HCT116 (cell line): ENCODE measurements around the gene GOLIM4. TPM values are rescaled to one million over a fixed set of nuclear protein-coding genes. Genes with fewer than 3 reads are reported as not detected.

Experiments used
- ATAC-seq: fragments of 200-7000 bp; cut with Tn5 transposase; 2 replicates; pipeline ENCODE4 v1.9.1; 2020; ENCODE audit warnings: mild to moderate bottlenecking, moderate library complexity
- BruUV-seq: library from RNA; stranded (reverse); fragments of 400-500 nt; replicated peaks from 2 replicates; lab custom pipeline; 2021; lab: Mats Ljungman, UMichigan
- CTCF ChIA-PET: fragments of 300-600 bp; sonication (Branson Sonifier 250); formaldehyde crosslinking; loops from one replicate; lab custom pipeline; 2021; ENCODE audit warnings: antibody characterized with exemption; lab: Charles Lee
- POLR2A ChIA-PET: fragments of 300-600, 350-600 bp; sonication (Branson Sonifier 250); formaldehyde crosslinking; loops from one replicate; lab custom pipeline; 2021; ENCODE audit warnings: antibody characterized with exemption; lab: Charles Lee
- RAD21 ChIA-PET, 2 experiments: fragments of 300-600 bp; sonication (Branson Sonifier 250); formaldehyde crosslinking; loops; one replicate each; lab custom pipeline; 2023; ENCODE audit warnings: low total read pairs in 2 of 2; ENCODE audit not compliant: uncharacterized antibody in 2 of 2, unreplicated experiment in 2 of 2, low non-redundant PET in 1 of 2; lab: Charles Lee
- DNase-seq: peaks from one replicate; pipeline ENCODE4 v3.0.0-alpha.2; 2010; ENCODE audit warnings: low read depth, low spot score
- H2AFZ ChIP-seq: fragments of 200-600 bp; shearing (Covaris generic), sonication (generic); 2 replicates; pipeline ENCODE4 v1.6.1; 2017; ENCODE audit warnings: low read depth, mixed run types, mixed read lengths, antibody characterized with exemption, low read length; ENCODE audit not compliant: poor library complexity, severe bottlenecking
- H3K27ac ChIP-seq: 2 replicates; pipeline ENCODE4 v1.5.1; 2012; ENCODE audit warnings: low read depth, low read length
- H3K27me3 ChIP-seq: fragments of 200-600 bp; sonication (generic); 2 replicates; pipeline ENCODE4 v1.6.1; 2016; ENCODE audit warnings: mixed run types, low read length, mixed read lengths; ENCODE audit not compliant: insufficient read depth
- H3K36me3 ChIP-seq, 2 experiments: fragments of 200-500 bp in 1 of 2; fragments of 200-600 bp in 1 of 2; sonication (Bioruptor generic) in 1 of 2; sonication (generic) in 1 of 2; 2 replicates each; pipeline versions ENCODE4 v1.5.1 to v1.6.1; 2014 to 2016; ENCODE audit warnings: low read length in 2 of 2, inconsistent platforms in 1 of 2, mixed read lengths in 1 of 2, mixed run types in 1 of 2; ENCODE audit not compliant: insufficient read depth in 2 of 2, control insufficient read depth in 1 of 2
- H3K4me1 ChIP-seq, 2 experiments: fragments of 200-600 bp in 1 of 2; sonication (generic) in 1 of 2; 2 replicates each; pipeline versions ENCODE4 v1.5.1 to v1.6.1; 2012 to 2017; ENCODE audit warnings: low read length in 2 of 2, inconsistent platforms in 1 of 2, mild to moderate bottlenecking in 1 of 2, mixed read lengths in 1 of 2, mixed run types in 1 of 2, moderate library complexity in 1 of 2; ENCODE audit not compliant: insufficient read depth in 2 of 2, control insufficient read depth in 1 of 2
- H3K4me2 ChIP-seq: fragments of 200-600 bp; sonication (generic); 2 replicates; pipeline ENCODE4 v1.6.1; 2017; ENCODE audit warnings: mixed run types, low read length, mixed read lengths
- H3K4me3 ChIP-seq, 2 experiments: fragments of 200-600 bp in 1 of 2; sonication (generic) in 1 of 2; replicated peaks in 1 of 2; 2 replicates each; pipeline ENCODE4 v1.5.1; 2011 to 2016; ENCODE audit warnings: low read length in 2 of 2, control low read depth in 1 of 2, low read depth in 1 of 2, mild to moderate bottlenecking in 1 of 2, mixed read lengths in 1 of 2, mixed run types in 1 of 2
- H3K79me2 ChIP-seq: fragments of 200-600 bp; sonication (generic); 2 replicates; pipeline ENCODE4 v1.6.1; 2017; ENCODE audit warnings: mild to moderate bottlenecking, mixed run types, low read length, moderate library complexity, mixed read lengths; ENCODE audit not compliant: insufficient read depth
- H3K9ac ChIP-seq: fragments of 200-600 bp; sonication (generic); 2 replicates; pipeline ENCODE4 v1.6.1; 2016; ENCODE audit warnings: low read length, mixed read lengths
- H3K9me2 ChIP-seq: fragments of 200-600 bp; sonication (generic), shearing (Covaris generic); 2 replicates; pipeline ENCODE4 v1.6.1; 2017; ENCODE audit warnings: mixed run types, mild to moderate bottlenecking, moderate library complexity; ENCODE audit not compliant: insufficient read depth
- H3K9me3 ChIP-seq, 2 experiments: fragments of 200-500 bp in 1 of 2; fragments of 200-600 bp in 1 of 2; sonication (Bioruptor generic) in 1 of 2; sonication (generic) in 1 of 2; 2 replicates each; pipeline ENCODE4 v1.6.1; 2014 to 2017; ENCODE audit warnings: low read length in 2 of 2, mixed read lengths in 2 of 2, inconsistent platforms in 1 of 2, low read depth in 1 of 2, mild to moderate bottlenecking in 1 of 2, mixed run types in 1 of 2, moderate library complexity in 1 of 2; ENCODE audit not compliant: control insufficient read depth in 1 of 2, insufficient read depth in 1 of 2
- H4K20me1 ChIP-seq: fragments of 200-600 bp; sonication (generic), shearing (Covaris generic); 2 replicates; pipeline ENCODE4 v1.6.1; 2017; ENCODE audit warnings: mixed run types, mild to moderate bottlenecking, moderate library complexity; ENCODE audit not compliant: insufficient read depth
- ATF3 ChIP-seq: IDR thresholded peaks from 2 replicates; pipeline ENCODE4 v1.6.1; 2012
- CBX3 ChIP-seq: IDR thresholded peaks from 2 replicates; pipeline ENCODE4 v1.6.1; 2012; ENCODE audit warnings: low read depth
- CEBPB ChIP-seq: IDR thresholded peaks from 2 replicates; pipeline ENCODE4 v1.6.1; 2012; ENCODE audit warnings: low read depth
- EGR1 ChIP-seq: IDR thresholded peaks from 2 replicates; pipeline ENCODE4 v1.6.1; 2012; ENCODE audit warnings: low read depth
- EZH2 ChIP-seq: fragments of 200-600 bp; sonication (generic); IDR thresholded peaks from 2 replicates; pipeline ENCODE4 v1.6.1; 2017; ENCODE audit warnings: antibody characterized with exemption, mixed run types
- EZH2phosphoT487 ChIP-seq: fragments of 200-600 bp; IDR thresholded peaks from 2 replicates; pipeline ENCODE4 v1.6.1; 2018; ENCODE audit warnings: antibody characterized with exemption, borderline replicate concordance
- FOSL1 ChIP-seq: IDR thresholded peaks from 2 replicates; pipeline ENCODE4 v1.6.1; 2012; ENCODE audit warnings: low read depth
- JUND ChIP-seq: IDR thresholded peaks from 2 replicates; pipeline ENCODE4 v1.6.1; 2012
- MAX ChIP-seq: IDR thresholded peaks from 2 replicates; pipeline ENCODE4 v1.6.1; 2012
- POLR2A ChIP-seq: IDR thresholded peaks from 2 replicates; pipeline ENCODE4 v1.7.0; 2011; ENCODE audit warnings: borderline replicate concordance; ENCODE audit not compliant: insufficient read depth, insufficient read length; ENCODE audit errors: extremely low read depth
- POLR2AphosphoS5 ChIP-seq: IDR thresholded peaks from 2 replicates; pipeline ENCODE4 v1.6.1; 2011; ENCODE audit warnings: mild to moderate bottlenecking, low read depth, low read length, moderate library complexity
- RAD21 ChIP-seq: IDR thresholded peaks from 2 replicates; pipeline ENCODE4 v1.6.1; 2012; ENCODE audit warnings: low read depth, mild to moderate bottlenecking
- SP1 ChIP-seq: IDR thresholded peaks from 2 replicates; pipeline ENCODE4 v1.6.1; 2012; ENCODE audit warnings: low read depth
- SRF ChIP-seq: IDR thresholded peaks from 2 replicates; pipeline ENCODE4 v1.6.1; 2012; ENCODE audit warnings: low read depth
- TCF7L2 ChIP-seq: IDR thresholded peaks from 2 replicates; pipeline ENCODE4 v1.7.0; 2011; ENCODE audit warnings: borderline replicate concordance, inconsistent platforms; ENCODE audit not compliant: insufficient read depth, insufficient read length; ENCODE audit errors: extremely low read depth
- YY1 ChIP-seq: IDR thresholded peaks from 2 replicates; pipeline ENCODE4 v1.6.1; 2011; ENCODE audit warnings: low read length, low read depth, moderate library complexity, mild to moderate bottlenecking; ENCODE audit not compliant: insufficient replicate concordance; ENCODE audit errors: extremely low read depth
- ZFX ChIP-seq: fragments of 450-650 bp; IDR thresholded peaks from 2 replicates; pipeline ENCODE4 v1.6.1; 2017
- intact Hi-C: fragments of 100-400 bp; cut with micrococcal nuclease; formaldehyde crosslinking; loops from 2 replicates; pipeline ENCODE4 v1.10.0; 2022
- total RNA-seq: library from RNA; stranded (reverse); gene quantifications from one replicate; pipeline ENCODE4 v1.2.1, GENCODE V29; 2021; ENCODE audit not compliant: unreplicated experiment
- TF ChIP-seq, protein P1 (sequence below), 3 experiments: fragments of 200-600 bp in 1 of 3; sonication (generic) in 1 of 3; IDR thresholded peaks in 2 of 3; conservative IDR thresholded peaks in 1 of 3; 2 replicates each; pipeline ENCODE4 v1.5.1; 2012 to 2017; ENCODE audit warnings: low read depth in 2 of 3, low read length in 2 of 3, antibody characterized with exemption in 1 of 3, borderline replicate concordance in 1 of 3, control low read depth in 1 of 3, mild to moderate bottlenecking in 1 of 3, mixed read lengths in 1 of 3, mixed run types in 1 of 3, moderate library complexity in 1 of 3; ENCODE audit not compliant: insufficient read depth in 1 of 3

Gene GOLIM4
- total RNA-seq, 1 experiment from 2014 or later: 10.6 TPM

DNA sequence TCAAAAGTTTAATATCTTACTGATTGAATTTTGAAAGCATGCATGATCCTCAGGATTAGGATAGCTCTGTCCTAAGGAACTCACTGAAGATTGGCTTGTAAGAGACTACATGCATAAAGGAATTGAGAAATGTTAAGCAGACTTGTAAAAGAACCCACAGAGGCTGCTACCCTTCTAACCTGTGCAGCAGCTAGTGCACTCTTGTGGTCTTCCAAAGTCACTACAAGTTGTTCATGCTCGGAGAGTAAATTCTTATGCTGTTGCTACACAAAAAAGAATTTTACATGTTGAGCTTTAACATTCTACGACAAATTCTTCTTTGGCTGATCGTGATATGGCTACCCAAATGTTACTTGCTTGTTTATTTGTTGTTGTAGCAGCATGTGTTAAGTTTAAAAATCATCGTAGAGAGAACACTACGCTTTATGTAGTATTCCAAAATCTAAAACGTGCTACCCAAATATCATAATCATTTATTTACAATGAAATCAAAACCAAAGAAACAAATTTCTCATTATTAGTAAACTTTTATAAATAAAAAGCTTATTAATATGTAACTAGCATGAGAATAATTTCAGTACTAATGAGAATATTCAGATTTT lies 55.0 kb downstream of the GOLIM4 start:
- DNase-seq: peak; percentile 32
- Histone ChIP-seq H4K20me1 (no peaks in the 10 kb centered on the region), H3K4me3 (no peak overlapping the region), H3K9me3 (no peaks in the 10 kb centered on the region), H3K9me2 (no peaks in the 10 kb centered on the region), H2AFZ (no peak overlapping the region), H3K79me2 (no peaks in the 10 kb centered on the region), H3K4me2 (no peak overlapping the region), H3K9ac (no peak overlapping the region), H3K36me3 (no peaks in the 10 kb centered on the region), H3K27me3 (no peaks in the 10 kb centered on the region), H3K27ac (no peak overlapping the region), H3K4me1 (no peaks in the 10 kb centered on the region)
- intact Hi-C loops: loop anchor here (1.0 to 2.0 kb wide), 4 partner anchors 112 to 660 kb away; partner anchors contain the start of gene ZBBX
- RAD21 ChIA-PET: no interaction called here
- no TSS peak for BruUV-seq
- TF ChIP-seq MAX: no peak
- TF ChIP-seq, protein P1, sequence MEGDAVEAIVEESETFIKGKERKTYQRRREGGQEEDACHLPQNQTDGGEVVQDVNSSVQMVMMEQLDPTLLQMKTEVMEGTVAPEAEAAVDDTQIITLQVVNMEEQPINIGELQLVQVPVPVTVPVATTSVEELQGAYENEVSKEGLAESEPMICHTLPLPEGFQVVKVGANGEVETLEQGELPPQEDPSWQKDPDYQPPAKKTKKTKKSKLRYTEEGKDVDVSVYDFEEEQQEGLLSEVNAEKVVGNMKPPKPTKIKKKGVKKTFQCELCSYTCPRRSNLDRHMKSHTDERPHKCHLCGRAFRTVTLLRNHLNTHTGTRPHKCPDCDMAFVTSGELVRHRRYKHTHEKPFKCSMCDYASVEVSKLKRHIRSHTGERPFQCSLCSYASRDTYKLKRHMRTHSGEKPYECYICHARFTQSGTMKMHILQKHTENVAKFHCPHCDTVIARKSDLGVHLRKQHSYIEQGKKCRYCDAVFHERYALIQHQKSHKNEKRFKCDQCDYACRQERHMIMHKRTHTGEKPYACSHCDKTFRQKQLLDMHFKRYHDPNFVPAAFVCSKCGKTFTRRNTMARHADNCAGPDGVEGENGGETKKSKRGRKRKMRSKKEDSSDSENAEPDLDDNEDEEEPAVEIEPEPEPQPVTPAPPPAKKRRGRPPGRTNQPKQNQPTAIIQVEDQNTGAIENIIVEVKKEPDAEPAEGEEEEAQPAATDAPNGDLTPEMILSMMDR (IDR thresholded peaks at IDR 0.05 in 2 of 3, conservative IDR thresholded peaks at IDR 0.05 in 1 of 3; ENCODE audit: borderline replicate concordance in 1 of 3, insufficient read depth in 1 of 3, low read depth in 2 of 3, low read length in 2 of 3): peak; percentile 74 to 82 (median 75); a peak in 5 of 6 replicates
- no peak for TF ChIP-seq POLR2AphosphoS5
- TF ChIP-seq POLR2A: no peak
- TF ChIP-seq ATF3: no peak
- no peak for TF ChIP-seq SP1
- no peak for TF ChIP-seq TCF7L2
- no peak for TF ChIP-seq YY1
- TF ChIP-seq CEBPB: no peak
- peak; percentile 84 for TF ChIP-seq RAD21
- TF ChIP-seq EGR1: no peak
- TF ChIP-seq EZH2phosphoT487: no peak
- TF ChIP-seq ZFX: no peak
- no peak for TF ChIP-seq CBX3
- no peak for TF ChIP-seq JUND
- TF ChIP-seq EZH2: no peak
- no peak for TF ChIP-seq FOSL1
- TF ChIP-seq SRF: no peak
- POLR2A ChIA-PET: no interaction called here
- CTCF ChIA-PET: interaction anchor here (1.0 to 2.0 kb wide), 13 partner anchors 15 to 800 kb away, joined by 3 to 11 read pairs (median 4); partner anchors contain the start of gene ZBBX
- ATAC-seq: peak; percentile 80
